ENCODE measurements around the gene PAK3. TPM values are rescaled to one million over a fixed set of nuclear protein-coding genes. Genes with fewer than 3 reads are reported as not detected.

PAK3 gene
- total and polyA plus RNA-seq, 4 donors, result 0.03 to 0.79 (median 0.26) TPM

DNA sequence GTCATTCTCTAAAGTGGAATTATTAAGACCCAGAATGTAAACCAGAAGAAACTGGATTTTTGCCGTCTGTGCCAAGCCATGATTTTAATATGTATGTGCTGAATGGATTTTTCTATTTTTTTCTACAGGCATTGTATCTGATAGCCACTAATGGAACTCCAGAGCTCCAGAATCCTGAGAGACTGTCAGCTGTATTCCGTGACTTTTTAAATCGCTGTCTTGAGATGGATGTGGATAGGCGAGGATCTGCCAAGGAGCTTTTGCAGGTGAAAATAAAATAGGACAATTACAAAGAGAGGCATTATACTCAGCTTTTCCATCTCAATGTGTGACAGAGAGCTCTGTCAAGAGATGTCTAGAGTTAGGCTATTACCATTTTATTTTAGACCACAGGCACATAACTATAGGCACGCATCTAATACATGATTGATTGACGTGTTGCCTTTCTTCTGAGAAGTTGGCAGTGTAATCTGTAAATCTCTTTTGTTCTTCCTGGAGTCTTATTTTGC is 120.4 kb downstream of the PAK3 start:
- H3K4me3 ChIP-seq (ENCODE audit: low read depth in 1 of 3, low read length in 3 of 3), result no peak overlapping the region
- H3K9me3 ChIP-seq (ENCODE audit: control insufficient read depth in 4 of 4, low read length in 3 of 4), result no peaks in the 10 kb centered on the region
- 96% methylated on average over 6 of the region's 6 CpGs for WGBS
- no peaks in the 10 kb centered on the region for H3K36me3 ChIP-seq (ENCODE audit: control insufficient read depth in 4 of 4, insufficient read depth in 3 of 4, low read depth in 1 of 4, low read length in 3 of 4)
- H3K27me3 ChIP-seq (ENCODE audit: control insufficient read depth in 4 of 4, insufficient read depth in 4 of 4, low read length in 3 of 4), result no peaks in the 10 kb centered on the region
- no peak overlapping the region for H3K27ac ChIP-seq (ENCODE audit: low read depth in 1 of 2, low read length in 2 of 2)
- no peak for DNase-seq (ENCODE audit: low spot score)
- H3K9ac ChIP-seq (ENCODE audit: low read depth in 1 of 2, low read length in 2 of 2), result no peak overlapping the region
- TF ChIP-seq GABPA (IDR thresholded peaks at IDR 0.05 in 1 of 2, conservative IDR thresholded peaks at IDR 0.05 in 1 of 2) (no peak), HNF4G (IDR thresholded peaks at IDR 0.05) (no peak), RAD21 (IDR thresholded peaks at IDR 0.05) (no peak), YY1 (IDR thresholded peaks at IDR 0.05) (no peak), EGR1 (IDR thresholded peaks at IDR 0.05; ENCODE audit: low read depth in 2 of 2) (no peak)
- TF ChIP-seq, protein P1, sequence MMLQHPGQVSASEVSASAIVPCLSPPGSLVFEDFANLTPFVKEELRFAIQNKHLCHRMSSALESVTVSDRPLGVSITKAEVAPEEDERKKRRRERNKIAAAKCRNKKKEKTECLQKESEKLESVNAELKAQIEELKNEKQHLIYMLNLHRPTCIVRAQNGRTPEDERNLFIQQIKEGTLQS (IDR thresholded peaks at IDR 0.05), result no peak
- TF ChIP-seq, protein P2, sequence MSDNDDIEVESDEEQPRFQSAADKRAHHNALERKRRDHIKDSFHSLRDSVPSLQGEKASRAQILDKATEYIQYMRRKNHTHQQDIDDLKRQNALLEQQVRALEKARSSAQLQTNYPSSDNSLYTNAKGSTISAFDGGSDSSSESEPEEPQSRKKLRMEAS (IDR thresholded peaks at IDR 0.05), result no peak
- TF ChIP-seq, protein P3, sequence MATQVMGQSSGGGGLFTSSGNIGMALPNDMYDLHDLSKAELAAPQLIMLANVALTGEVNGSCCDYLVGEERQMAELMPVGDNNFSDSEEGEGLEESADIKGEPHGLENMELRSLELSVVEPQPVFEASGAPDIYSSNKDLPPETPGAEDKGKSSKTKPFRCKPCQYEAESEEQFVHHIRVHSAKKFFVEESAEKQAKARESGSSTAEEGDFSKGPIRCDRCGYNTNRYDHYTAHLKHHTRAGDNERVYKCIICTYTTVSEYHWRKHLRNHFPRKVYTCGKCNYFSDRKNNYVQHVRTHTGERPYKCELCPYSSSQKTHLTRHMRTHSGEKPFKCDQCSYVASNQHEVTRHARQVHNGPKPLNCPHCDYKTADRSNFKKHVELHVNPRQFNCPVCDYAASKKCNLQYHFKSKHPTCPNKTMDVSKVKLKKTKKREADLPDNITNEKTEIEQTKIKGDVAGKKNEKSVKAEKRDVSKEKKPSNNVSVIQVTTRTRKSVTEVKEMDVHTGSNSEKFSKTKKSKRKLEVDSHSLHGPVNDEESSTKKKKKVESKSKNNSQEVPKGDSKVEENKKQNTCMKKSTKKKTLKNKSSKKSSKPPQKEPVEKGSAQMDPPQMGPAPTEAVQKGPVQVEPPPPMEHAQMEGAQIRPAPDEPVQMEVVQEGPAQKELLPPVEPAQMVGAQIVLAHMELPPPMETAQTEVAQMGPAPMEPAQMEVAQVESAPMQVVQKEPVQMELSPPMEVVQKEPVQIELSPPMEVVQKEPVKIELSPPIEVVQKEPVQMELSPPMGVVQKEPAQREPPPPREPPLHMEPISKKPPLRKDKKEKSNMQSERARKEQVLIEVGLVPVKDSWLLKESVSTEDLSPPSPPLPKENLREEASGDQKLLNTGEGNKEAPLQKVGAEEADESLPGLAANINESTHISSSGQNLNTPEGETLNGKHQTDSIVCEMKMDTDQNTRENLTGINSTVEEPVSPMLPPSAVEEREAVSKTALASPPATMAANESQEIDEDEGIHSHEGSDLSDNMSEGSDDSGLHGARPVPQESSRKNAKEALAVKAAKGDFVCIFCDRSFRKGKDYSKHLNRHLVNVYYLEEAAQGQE (IDR thresholded peaks at IDR 0.05), result no peak
- no peaks in the 10 kb centered on the region for H3K4me1 ChIP-seq (ENCODE audit: control insufficient read depth in 4 of 4, insufficient read depth in 4 of 4, low read length in 3 of 4)

DNA sequence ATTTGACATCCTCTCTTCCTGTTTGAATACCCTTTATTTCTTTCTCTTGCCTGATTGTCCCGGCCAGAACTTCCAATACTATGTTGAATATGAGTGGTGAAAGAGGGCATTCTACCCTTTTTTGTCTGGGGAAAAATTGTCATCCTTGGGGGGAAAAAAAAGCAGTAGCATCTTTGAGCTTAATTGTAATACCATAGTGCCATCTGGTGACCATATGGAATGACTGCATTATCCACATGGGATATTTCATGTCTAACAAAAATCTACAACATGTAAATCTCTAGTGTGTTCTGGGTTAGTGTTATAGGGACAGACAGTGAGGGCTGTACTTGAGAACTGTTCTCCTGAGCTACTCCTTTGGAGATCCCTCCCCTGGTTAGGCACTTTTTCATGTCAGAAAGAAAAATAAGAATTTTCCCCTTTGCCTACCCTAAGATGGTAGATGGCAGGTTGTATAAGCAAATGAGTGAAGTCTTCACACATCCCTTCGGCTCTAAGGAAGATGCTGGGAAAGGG is 148.3 kb downstream of the PAK3 start:
- no peak overlapping the region for H3K27ac ChIP-seq (ENCODE audit: low read depth in 1 of 2, low read length in 2 of 2)

More for the DNA sequence above, 148.3 kb downstream of the PAK3 start:
- Histone ChIP-seq H3K9ac (ENCODE audit: low read depth in 1 of 2, low read length in 2 of 2) (no peak overlapping the region), H3K27me3 (ENCODE audit: control insufficient read depth in 4 of 4, insufficient read depth in 4 of 4, low read length in 3 of 4) (no peaks in the 10 kb centered on the region), H3K4me1 (ENCODE audit: control insufficient read depth in 4 of 4, insufficient read depth in 4 of 4, low read length in 3 of 4) (no peaks in the 10 kb centered on the region), H3K9me3 (ENCODE audit: control insufficient read depth in 4 of 4, low read length in 3 of 4) (no peaks in the 10 kb centered on the region), H3K4me3 (ENCODE audit: low read depth in 1 of 3, low read length in 3 of 3) (no peak overlapping the region), H3K36me3 (ENCODE audit: control insufficient read depth in 4 of 4, insufficient read depth in 3 of 4, low read depth in 1 of 4, low read length in 3 of 4) (no peaks in the 10 kb centered on the region)
- TF ChIP-seq HNF4A (conservative IDR thresholded peaks at IDR 0.05) (no peak), JUND (IDR thresholded peaks at IDR 0.05) (no peak), FOXA2 (IDR thresholded peaks at IDR 0.05) (no peak), YY1 (IDR thresholded peaks at IDR 0.05) (no peak), RAD21 (IDR thresholded peaks at IDR 0.05) (peak; percentile 74 to 86), EGR1 (IDR thresholded peaks at IDR 0.05; ENCODE audit: low read depth in 2 of 2) (no peak)
- TF ChIP-seq, protein P4, sequence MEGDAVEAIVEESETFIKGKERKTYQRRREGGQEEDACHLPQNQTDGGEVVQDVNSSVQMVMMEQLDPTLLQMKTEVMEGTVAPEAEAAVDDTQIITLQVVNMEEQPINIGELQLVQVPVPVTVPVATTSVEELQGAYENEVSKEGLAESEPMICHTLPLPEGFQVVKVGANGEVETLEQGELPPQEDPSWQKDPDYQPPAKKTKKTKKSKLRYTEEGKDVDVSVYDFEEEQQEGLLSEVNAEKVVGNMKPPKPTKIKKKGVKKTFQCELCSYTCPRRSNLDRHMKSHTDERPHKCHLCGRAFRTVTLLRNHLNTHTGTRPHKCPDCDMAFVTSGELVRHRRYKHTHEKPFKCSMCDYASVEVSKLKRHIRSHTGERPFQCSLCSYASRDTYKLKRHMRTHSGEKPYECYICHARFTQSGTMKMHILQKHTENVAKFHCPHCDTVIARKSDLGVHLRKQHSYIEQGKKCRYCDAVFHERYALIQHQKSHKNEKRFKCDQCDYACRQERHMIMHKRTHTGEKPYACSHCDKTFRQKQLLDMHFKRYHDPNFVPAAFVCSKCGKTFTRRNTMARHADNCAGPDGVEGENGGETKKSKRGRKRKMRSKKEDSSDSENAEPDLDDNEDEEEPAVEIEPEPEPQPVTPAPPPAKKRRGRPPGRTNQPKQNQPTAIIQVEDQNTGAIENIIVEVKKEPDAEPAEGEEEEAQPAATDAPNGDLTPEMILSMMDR (IDR thresholded peaks at IDR 0.05; ENCODE audit: low read depth, low read length, missing input control), result peak; percentile 48
- WGBS, result 39% methylated on average over 2 of the region's 2 CpGs
- no peak for DNase-seq (ENCODE audit: low spot score)
